HAP-1 (cell line): ENCODE measurements around the gene FANCE.

Experiments used
- DNase-seq, 2 experiments: peaks; one replicate each; pipeline ENCODE4 v3.0.0-alpha.2; 2016 to 2020; ENCODE audit warnings: low spot score in 2 of 2
- H3K27me3 ChIP-seq: fragments of 250-450 bp; sonication (Bioruptor Pico); 2 replicates; pipeline ENCODE4 v1.5.1; 2020; ENCODE audit warnings: low read depth, mild to moderate bottlenecking, moderate library complexity
- H3K36me3 ChIP-seq: fragments of 250-450 bp; sonication (Bioruptor Pico); replicated peaks from 2 replicates; pipeline ENCODE4 v1.5.1; 2020; ENCODE audit warnings: mild to moderate bottlenecking
- H3K4me1 ChIP-seq: fragments of 250-450 bp; sonication (Bioruptor Pico); 2 replicates; pipeline ENCODE4 v1.5.1; 2020; ENCODE audit warnings: mild to moderate bottlenecking
- H3K4me3 ChIP-seq: fragments of 250-450 bp; sonication (Bioruptor Pico); 2 replicates; pipeline ENCODE4 v1.5.1; 2020; ENCODE audit warnings: mild to moderate bottlenecking, moderate library complexity
- H3K9me3 ChIP-seq: fragments of 250-450 bp; sonication (Bioruptor Pico); 2 replicates; pipeline ENCODE4 v1.5.1; 2020; ENCODE audit warnings: mild to moderate bottlenecking, moderate library complexity
- in situ Hi-C: fragments of 300-500 bp; cut with MboI; formaldehyde crosslinking; loops from 3 replicates; pipeline ENCODE4 v1.14.3; 2020; ENCODE audit warnings: low sequenced_read_pairs, inconsistent platforms, mixed read lengths

FANCE gene

DNA sequence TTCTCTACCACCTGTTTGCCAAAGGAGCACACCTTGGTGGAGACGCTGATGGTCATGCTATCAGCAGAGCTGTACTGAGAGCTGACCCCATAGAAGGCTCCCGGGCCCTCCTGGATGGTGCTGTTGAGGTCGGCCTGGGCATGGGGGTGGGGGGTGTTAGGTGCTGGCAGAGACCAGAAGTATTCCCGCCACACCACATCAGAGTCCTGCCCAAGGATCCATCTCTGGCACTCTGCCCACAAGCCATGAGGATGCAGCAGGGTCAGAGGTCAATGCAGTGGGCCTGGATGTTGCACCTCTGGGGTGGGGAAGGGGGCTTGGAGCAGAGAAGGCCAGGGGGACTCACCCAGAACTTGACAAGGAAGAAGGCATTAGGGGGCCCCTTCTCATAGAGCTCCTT lies 23.4 kb downstream of the FANCE start:
- peaks cover 8% of the 10 kb centered on the region for H3K4me1 ChIP-seq
- in situ Hi-C loops: no loop called here
- H3K4me3 ChIP-seq: no peak overlapping the region
- DNase-seq: no peak
- H3K27me3 ChIP-seq: no peaks in the 10 kb centered on the region
- no peaks in the 10 kb centered on the region for H3K9me3 ChIP-seq
- H3K36me3 ChIP-seq: peaks cover 39% of the 10 kb centered on the region

DNA sequence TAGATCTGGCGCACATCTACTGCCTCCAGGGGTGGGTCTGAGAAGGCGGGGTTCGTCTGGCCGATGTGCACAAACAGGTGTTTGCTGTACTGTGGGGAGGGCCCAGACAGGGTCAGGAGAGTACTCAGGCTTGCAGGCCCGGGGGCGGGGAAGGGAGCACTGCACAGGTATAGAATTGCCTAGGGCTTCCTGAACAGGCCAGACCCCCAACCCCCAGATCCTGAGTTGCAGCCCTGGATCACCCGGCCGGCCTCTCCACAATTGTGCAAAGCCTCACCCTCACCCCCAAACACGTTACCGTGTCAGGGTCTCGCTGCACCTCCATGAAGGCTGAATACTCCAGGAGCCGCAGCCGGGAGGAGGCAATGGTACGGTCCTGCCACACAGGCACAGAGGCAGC lies 23.9 kb downstream of the FANCE start:
- Histone ChIP-seq H3K27me3 (no peaks in the 10 kb centered on the region), H3K4me1 (peaks cover 4% of the 10 kb centered on the region; the same call in 1 of the 2 replicates), H3K36me3 (peaks cover 35% of the 10 kb centered on the region), H3K9me3 (no peaks in the 10 kb centered on the region), H3K4me3 (no peak overlapping the region)
- peak in 1 of 2 experiments; percentile 36 for DNase-seq
- in situ Hi-C loops: no loop called here

DNA sequence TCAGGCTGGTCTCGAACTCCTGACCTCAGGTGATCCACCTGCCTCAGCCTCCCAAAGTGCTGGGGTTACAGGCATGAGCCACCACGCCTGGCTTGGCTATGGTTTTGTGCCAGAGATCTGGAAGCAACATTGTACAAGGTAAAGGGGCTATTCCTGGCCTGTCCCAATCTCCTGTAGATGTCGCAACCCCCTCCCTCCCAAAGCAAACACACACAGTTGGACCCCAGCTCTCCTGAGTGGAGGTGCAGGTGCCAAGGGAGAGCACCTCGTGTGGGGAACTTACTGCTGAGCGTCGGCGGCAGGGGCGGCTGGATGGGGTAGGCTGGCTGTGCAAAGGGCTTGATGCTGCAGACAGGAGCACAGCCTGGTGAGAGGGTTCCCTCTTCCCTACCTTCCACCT lies 24.9 kb downstream of the FANCE start:
- no peaks in the 10 kb centered on the region for H3K9me3 ChIP-seq
- H3K27me3 ChIP-seq: no peaks in the 10 kb centered on the region
- no peak overlapping the region for H3K4me3 ChIP-seq
- no peak for DNase-seq
- peaks cover under 1% of the 10 kb centered on the region; the same call in 1 of the 2 replicates for H3K4me1 ChIP-seq
- in situ Hi-C loops: no loop called here
- H3K36me3 ChIP-seq: peaks cover 25% of the 10 kb centered on the region

DNA sequence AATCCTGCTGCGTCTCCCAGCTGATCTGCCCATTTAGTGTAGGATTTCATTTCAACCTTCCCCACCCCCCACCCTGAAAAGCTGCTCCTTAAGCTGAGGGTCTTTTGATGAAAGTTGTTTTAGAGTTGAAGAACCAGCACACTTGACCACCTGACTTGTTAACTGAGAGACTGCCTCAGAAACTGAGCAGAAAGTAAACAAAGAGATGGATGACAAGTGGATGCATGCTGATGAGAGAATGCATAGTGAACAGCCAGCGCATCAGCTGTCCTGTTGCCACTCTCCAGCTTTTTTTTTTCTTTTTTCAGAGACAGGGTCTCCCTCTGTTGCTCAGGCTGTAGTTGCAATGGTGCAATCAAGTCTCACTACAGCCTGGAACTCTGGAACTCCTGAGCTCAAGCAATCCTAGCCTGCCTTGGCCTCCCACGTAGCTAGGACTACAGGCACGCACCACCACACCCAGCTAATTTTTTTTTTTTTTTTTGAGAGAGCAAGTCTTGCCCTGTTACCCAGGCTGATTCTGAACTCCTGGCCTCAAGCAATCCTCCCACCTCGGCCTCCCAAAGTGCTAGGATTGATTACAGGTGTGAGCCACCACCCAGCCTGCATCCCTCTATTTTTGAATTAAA lies 25.5 kb downstream of the FANCE start:
- no peaks in the 10 kb centered on the region for H3K27me3 ChIP-seq
- no peak for DNase-seq
- no peaks in the 10 kb centered on the region for H3K9me3 ChIP-seq
- H3K36me3 ChIP-seq: peaks cover 18% of the 10 kb centered on the region
- H3K4me1 ChIP-seq: no peaks in the 10 kb centered on the region
- H3K4me3 ChIP-seq: no peak overlapping the region
- in situ Hi-C loops: no loop called here

DNA sequence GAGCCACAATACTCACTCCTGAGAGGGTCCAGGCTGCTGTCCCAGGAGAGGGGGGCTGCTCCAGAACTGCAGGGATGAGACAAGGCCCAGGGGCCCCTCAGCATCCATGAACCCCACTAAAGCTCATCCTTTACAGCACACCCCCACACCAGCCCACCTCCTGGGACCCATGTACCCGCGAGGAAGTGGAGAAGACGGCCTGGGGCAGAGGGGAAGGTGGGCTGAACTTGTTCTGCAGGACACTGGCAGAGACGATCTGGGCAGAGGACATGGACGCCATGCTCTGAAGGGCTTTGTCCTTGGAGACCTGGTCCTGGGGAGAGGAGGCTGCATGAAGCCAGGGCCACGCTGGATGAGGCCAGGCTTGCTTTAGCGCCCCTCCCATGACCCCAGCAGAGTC lies 26.1 kb downstream of the FANCE start:
- in situ Hi-C loops: no loop called here
- H3K36me3 ChIP-seq: peaks cover 14% of the 10 kb centered on the region

DNA sequence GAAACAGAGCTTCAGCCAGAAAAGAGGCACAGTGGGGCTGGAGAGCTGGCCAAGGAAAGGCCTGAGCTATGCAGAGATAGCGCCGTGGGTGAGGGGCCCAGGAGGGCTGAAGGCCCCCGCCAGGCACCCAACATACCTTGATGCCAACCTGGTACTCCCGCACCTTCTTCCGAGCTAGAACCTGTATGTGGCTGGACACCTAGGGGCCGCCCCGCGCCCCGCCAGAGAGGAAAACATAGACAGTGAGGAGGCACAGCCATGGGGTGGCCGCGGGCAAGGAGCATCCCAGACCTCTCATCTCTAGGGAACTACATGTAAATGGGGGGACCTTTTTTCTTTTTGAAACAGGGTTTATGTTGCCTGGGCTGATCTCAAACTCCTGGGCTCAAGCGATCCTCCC lies 28.0 kb downstream of the FANCE start:
- no peaks in the 10 kb centered on the region for H3K9me3 ChIP-seq
- peaks cover 1% of the 10 kb centered on the region; the same call in 1 of the 2 replicates for H3K36me3 ChIP-seq

More for the DNA sequence above, 26.1 kb downstream of the FANCE start:
- H3K4me1 ChIP-seq: no peaks in the 10 kb centered on the region
- no peaks in the 10 kb centered on the region for H3K9me3 ChIP-seq
- no peak overlapping the region for H3K4me3 ChIP-seq
- H3K27me3 ChIP-seq: no peaks in the 10 kb centered on the region
- DNase-seq: no peak

DNA sequence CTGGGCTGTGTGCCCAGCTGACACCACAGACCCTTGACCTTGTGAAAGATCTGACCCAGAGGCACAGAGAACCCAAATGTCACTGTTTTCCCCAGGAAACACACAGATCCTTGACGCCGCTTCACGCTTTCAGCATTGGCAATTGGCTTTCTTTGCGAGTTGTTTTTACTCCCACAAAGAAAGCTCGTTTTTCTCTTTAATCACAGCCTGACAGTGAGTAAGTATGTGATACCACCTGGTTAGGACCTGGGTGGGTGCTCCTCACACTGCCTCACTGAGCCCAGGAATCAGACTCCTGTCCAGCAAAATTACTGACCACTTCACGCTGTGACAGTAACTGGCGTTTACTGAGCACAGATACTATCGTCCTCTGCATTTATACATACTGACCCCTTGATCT lies 29.1 kb downstream of the FANCE start:
- H3K36me3 ChIP-seq: no peaks in the 10 kb centered on the region
- no peak for DNase-seq
- peaks cover 12% of the 10 kb centered on the region for H3K4me1 ChIP-seq
- no peaks in the 10 kb centered on the region for H3K9me3 ChIP-seq
- no peak overlapping the region for H3K4me3 ChIP-seq
- in situ Hi-C loops: no loop called here
- H3K27me3 ChIP-seq: no peaks in the 10 kb centered on the region

More for the DNA sequence above, 28.0 kb downstream of the FANCE start:
- in situ Hi-C loops: no loop called here
- no peak for DNase-seq
- H3K4me3 ChIP-seq: no peak overlapping the region
- H3K27me3 ChIP-seq: no peaks in the 10 kb centered on the region
- peaks cover 2% of the 10 kb centered on the region for H3K4me1 ChIP-seq

DNA sequence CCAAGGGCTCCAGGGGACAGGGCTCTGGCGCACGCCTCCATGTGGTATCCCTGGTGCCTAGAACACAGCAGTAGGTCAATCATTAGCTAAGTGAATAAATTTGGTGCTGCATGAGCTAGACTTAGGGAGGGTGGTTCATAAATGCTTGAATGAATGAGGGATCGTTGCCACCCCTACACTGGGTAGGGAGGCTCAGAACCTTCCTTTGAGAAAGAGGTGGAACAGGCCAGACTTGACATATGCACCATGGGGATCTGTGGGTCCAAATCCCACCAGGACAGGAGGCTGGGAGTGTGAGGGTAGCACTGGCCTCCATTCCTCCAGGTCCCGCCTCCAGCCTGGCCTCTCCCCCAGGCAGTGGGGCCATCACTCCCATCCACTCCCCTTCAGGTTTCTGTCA lies 30.9 kb downstream of the FANCE start:
- no peaks in the 10 kb centered on the region for H3K36me3 ChIP-seq
- in situ Hi-C loops: no loop called here
- H3K27me3 ChIP-seq: no peaks in the 10 kb centered on the region
- H3K9me3 ChIP-seq: no peaks in the 10 kb centered on the region
- H3K4me3 ChIP-seq: no peak overlapping the region
- H3K4me1 ChIP-seq: peaks cover 12% of the 10 kb centered on the region
- no peak for DNase-seq

DNA sequence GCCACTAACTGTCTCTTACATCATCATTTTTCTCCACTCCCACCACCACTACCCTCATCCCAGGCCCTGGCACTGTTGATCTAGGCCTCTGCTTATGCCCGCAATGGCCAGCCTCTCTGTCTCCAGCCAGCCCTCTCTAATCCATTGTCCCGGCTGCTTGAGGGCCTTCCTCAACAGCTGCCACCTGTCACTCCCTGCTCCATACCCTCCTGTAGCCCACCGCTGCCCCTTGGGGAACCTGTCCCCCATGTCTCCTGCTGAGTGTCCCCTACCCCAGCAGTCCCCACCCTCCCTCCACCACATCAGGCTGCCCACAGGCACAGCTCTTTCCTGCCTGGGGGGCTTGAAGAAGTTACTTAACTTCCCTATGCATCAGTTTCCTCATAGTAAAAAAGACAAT lies 31.4 kb downstream of the FANCE start:
- no peaks in the 10 kb centered on the region for H3K36me3 ChIP-seq
- in situ Hi-C loops: no loop called here

DNA sequence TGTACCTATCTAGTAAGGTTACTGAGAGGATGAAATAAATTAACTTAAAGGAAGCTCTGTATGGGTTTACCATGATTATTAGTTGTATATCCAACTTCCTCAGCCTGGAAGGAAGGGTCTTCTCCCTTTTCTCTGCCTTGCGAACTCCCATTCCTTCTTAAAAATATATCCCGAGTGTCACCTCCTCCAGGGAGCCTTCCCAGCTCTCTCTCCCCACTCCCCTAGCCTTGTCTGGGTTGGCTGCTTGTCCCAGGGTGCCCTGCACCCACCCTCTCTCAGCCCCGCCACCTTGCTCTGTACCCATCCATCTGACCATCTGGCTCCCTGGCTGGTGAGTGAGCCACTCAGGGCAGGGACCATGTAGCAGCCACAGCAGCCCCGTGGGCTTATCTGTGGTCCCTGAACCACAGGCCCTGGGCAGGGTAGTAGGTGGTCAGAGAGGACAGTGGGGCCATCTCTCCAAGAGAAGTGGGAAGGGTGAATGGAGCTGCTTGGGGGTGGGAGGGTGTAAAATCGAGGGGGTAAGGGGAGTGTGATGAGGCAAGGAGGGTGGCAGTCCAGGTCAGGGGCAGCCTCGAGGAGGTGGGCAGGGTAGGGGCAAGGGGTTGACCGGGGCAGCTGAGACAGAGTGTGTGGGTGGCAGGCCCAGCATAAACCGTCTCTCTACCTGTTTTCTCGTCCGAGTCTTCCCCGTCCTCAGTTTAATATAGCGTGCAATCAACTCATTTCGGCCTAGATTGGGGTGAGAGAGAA lies 31.9 kb downstream of the FANCE start:
- no peak overlapping the region for H3K4me3 ChIP-seq
- in situ Hi-C loops: no loop called here
- no peaks in the 10 kb centered on the region for H3K36me3 ChIP-seq
- no peak for DNase-seq
- peaks cover 12% of the 10 kb centered on the region for H3K4me1 ChIP-seq
- H3K27me3 ChIP-seq: no peaks in the 10 kb centered on the region
- no peaks in the 10 kb centered on the region for H3K9me3 ChIP-seq

More for the DNA sequence above, 31.4 kb downstream of the FANCE start:
- H3K9me3 ChIP-seq: no peaks in the 10 kb centered on the region
- H3K4me3 ChIP-seq: no peak overlapping the region
- no peak for DNase-seq
- no peaks in the 10 kb centered on the region for H3K27me3 ChIP-seq
- peaks cover 12% of the 10 kb centered on the region for H3K4me1 ChIP-seq

DNA sequence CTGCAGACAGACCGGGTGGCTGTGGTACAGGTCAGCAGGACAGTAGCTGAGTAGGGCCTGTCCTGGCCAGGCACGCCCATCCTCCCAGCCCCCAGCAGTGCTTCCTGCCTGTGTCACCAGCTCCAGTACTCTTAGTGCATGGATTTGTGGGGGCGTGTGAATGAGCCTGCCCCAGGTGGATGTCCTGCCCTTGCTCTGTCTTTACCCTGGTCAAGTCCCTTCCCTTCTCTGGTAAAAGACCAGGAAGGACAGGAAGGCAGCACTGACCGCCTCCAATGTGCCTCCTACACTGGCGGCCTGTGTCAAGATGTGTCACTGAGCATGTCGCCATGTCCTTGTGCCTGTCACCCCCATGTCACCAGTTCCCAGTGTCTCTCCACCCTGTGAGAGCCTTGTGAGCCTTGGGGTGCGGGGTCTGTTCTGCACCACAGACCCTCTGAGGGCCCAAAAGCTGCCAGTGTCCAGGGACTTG lies 32.8 kb downstream of the FANCE start:
- Histone ChIP-seq H3K9me3 (no peaks in the 10 kb centered on the region), H3K27me3 (no peaks in the 10 kb centered on the region), H3K4me3 (no peak overlapping the region), H3K36me3 (no peaks in the 10 kb centered on the region), H3K4me1 (peaks cover 12% of the 10 kb centered on the region)
- DNase-seq: no peak
- in situ Hi-C loops: no loop called here

DNA sequence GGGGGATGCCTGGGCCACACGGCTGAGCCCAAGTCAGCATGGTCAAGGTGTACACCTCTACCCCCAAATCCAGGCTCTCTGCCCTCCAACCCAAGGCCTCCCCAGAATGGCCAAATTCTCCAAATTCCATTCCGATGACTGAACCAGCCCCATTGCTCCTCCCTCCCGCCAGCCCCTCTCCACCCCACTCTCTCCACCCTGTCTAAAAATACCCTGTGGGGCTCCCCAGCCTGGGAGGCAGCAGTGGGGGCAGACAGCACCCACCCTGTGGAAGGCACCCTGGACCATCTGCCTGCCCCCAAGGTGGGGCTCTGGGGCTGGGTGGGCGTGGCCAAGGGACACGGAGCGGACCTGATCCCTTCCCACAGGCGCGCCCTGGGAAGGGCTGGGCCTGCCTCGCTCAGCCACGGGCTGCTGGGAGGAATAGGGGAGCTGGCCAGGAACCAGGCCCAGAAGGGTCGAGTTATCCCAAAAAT lies 33.3 kb downstream of the FANCE start:
- Histone ChIP-seq H3K36me3 (no peaks in the 10 kb centered on the region), H3K27me3 (no peaks in the 10 kb centered on the region), H3K4me1 (peaks cover 12% of the 10 kb centered on the region), H3K9me3 (no peaks in the 10 kb centered on the region), H3K4me3 (no peak overlapping the region)
- in situ Hi-C loops: no loop called here
- peak in 1 of 2 experiments; percentile 60 for DNase-seq

DNA sequence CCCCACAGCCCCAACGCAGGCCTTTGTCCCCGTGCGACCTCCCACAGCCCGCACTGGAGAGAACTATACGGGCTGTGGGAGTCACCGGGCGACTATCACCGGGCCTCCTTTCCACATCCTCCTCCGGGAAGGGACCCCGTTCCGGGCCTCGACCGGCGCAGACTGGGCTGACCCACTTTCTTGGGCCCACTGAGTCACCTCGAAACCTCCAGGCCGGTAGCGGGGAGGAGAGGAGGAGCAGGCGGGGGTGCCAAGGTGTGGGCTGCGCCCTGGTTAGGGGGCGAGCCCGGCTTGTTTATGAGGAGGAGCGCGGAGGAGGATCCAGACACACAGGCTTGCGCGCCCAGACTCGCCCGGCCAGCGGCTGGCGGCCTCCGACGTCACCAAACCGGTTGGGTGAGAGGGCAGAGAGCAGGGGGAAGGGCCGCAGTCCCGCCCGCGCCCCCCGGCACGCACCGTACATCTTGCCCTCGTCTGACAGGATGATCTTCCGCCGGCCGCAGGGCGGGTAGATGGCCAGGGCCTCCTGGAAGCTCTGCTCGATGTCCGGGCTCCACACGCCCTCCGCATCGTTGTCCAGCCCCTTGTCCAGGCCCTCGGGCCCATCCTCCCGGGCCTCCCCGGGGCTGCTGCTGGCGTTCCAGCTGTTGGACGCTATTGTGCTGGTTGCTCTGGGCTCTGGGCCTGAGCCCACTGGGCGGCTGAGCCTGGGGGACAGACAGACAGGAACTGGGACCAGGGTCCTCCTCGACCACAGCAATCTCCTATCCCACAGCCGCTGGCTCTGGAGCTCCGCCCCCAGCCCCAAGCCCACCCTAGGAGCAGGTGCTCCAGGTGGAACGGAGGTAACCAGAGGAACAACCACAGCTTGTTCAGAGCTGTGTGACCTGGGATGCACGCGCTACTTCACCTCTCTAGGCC lies 34.1 kb downstream of the FANCE start:
- H3K27me3 ChIP-seq: no peaks in the 10 kb centered on the region
- in situ Hi-C loops: no loop called here
- no peak for DNase-seq
- no peaks in the 10 kb centered on the region for H3K36me3 ChIP-seq
- no peaks in the 10 kb centered on the region for H3K9me3 ChIP-seq
- H3K4me3 ChIP-seq: no peak overlapping the region
- peaks cover 12% of the 10 kb centered on the region for H3K4me1 ChIP-seq
